K562 (cell line): ENCODE measurements around the gene KNG1. TPM values are rescaled to one million over a fixed set of nuclear protein-coding genes. Genes with fewer than 3 reads are reported as not detected.

Experiments used
- ARNT ChIP-seq, 2 experiments: fragments of 450-650 bp; IDR thresholded peaks; 2 replicates each; pipeline ENCODE4 v1.6.1; 2016; ENCODE audit warnings: mild to moderate bottlenecking in 1 of 2
- CBFA2T3 ChIP-seq: fragments of 450-650 bp; IDR thresholded peaks from 2 replicates; pipeline ENCODE4 v1.6.1; 2017
- KLF10 ChIP-seq: fragments of 250-450 bp; sonication (Bioruptor Pico); IDR thresholded peaks from 2 replicates; pipeline ENCODE4 v1.6.1; 2021; ENCODE audit warnings: matching md5 sums
- NELFE ChIP-seq: IDR thresholded peaks from 2 replicates; pipeline ENCODE4 v1.6.1; 2011; ENCODE audit warnings: mild to moderate bottlenecking; ENCODE audit not compliant: insufficient read depth, insufficient read length
- NFIC ChIP-seq: fragments of 450-650 bp; IDR thresholded peaks from 2 replicates; pipeline ENCODE4 v1.6.1; 2017; ENCODE audit warnings: mild to moderate bottlenecking, inconsistent platforms
- NR3C1 ChIP-seq: sonication (generic); formaldehyde crosslinking; IDR thresholded peaks from 2 replicates; pipeline ENCODE4 v1.8.1; 2022; ENCODE audit warnings: missing genetic modification reagents
- OTX1 ChIP-seq: fragments of 450-650 bp; formaldehyde crosslinking; IDR thresholded peaks from 2 replicates; pipeline ENCODE4 v1.4.0; 2022; ENCODE audit warnings: mild to moderate bottlenecking
- RCOR1 ChIP-seq, 2 experiments: IDR thresholded peaks; 2 replicates each; pipeline ENCODE4 v1.6.1; 2012; ENCODE audit warnings: low read depth in 2 of 2, low read length in 2 of 2, borderline replicate concordance in 1 of 2, improper control_type of control experiment in 1 of 2
- SMARCC2 ChIP-seq: fragments of 450-650 bp; IDR thresholded peaks from 2 replicates; pipeline ENCODE4 v1.6.1; 2017; ENCODE audit warnings: antibody characterized with exemption, moderate library complexity, mild to moderate bottlenecking, low read depth
- ZFP30 ChIP-seq: fragments of 250-450 bp; sonication (Bioruptor Pico); IDR thresholded peaks from 2 replicates; pipeline ENCODE4 v1.8.0; 2022; ENCODE audit warnings: moderate library complexity, mild to moderate bottlenecking, inconsistent platforms, borderline replicate concordance
- ZNF324 ChIP-seq: fragments of 250-450 bp; sonication (Bioruptor Pico); IDR thresholded peaks from 2 replicates; pipeline ENCODE4 v1.4.0; 2020; ENCODE audit warnings: mild to moderate bottlenecking
- ZNF445 ChIP-seq: fragments of 250-450 bp; sonication (Bioruptor Pico); IDR thresholded peaks from 2 replicates; pipeline ENCODE4 v1.4.0; 2020; ENCODE audit warnings: low read depth, mild to moderate bottlenecking, moderate library complexity
- ZNF583 ChIP-seq: fragments of 250-450 bp; sonication (Bioruptor Pico); IDR thresholded peaks from 2 replicates; pipeline ENCODE4 v1.4.0; 2020
- polyA plus RNA-seq, 8 experiments: library from polyadenylated mRNA; depleted of rRNA in 4 of 8; stranded (reverse) in 5 of 8; unstranded in 3 of 8; fragments of >200 nt; fragmentation: Nextera tagmentation in 2 of 8; fragmentation: Illumina TruSeq in 1 of 8; extraction: Ambion mirVana in 2 of 8; extraction: Trizol in 1 of 8; gene quantifications; 2 replicates each; pipeline versions ENCODE4 v1.2.1 to v1.2.3, GENCODE V29; 2011 to 2014; ENCODE audit warnings: inconsistent platforms in 1 of 8, missing spikeins in 1 of 8
- total RNA-seq, 7 experiments: library from RNA; depleted of rRNA in 6 of 7; stranded (reverse); fragments of >200 nt in 6 of 7; fragmentation: Illumina TruSeq in 2 of 7; extraction: Trizol in 2 of 7; gene quantifications; 2 replicates each; pipeline versions ENCODE4 v1.2.1 to v1.2.3, GENCODE V29; 2011 to 2021; ENCODE audit warnings: low replicate concordance in 1 of 7
- TF ChIP-seq, protein P1 (sequence below): fragments of 250-450 bp; sonication (Bioruptor Pico); IDR thresholded peaks from 2 replicates; pipeline ENCODE4 v1.5.0; 2021
- TF ChIP-seq, protein P2 (sequence below): sonication (generic); formaldehyde crosslinking; IDR thresholded peaks from 2 replicates; pipeline ENCODE4 v1.4.0; 2020; ENCODE audit warnings: mild to moderate bottlenecking, missing genetic modification reagents
- TF ChIP-seq, protein P3 (sequence below), 2 experiments: fragments of 450-650 bp; IDR thresholded peaks; 2 replicates each; pipeline ENCODE4 v1.6.1; 2016; ENCODE audit warnings: mild to moderate bottlenecking in 2 of 2, borderline replicate concordance in 1 of 2, low read depth in 1 of 2, moderate library complexity in 1 of 2
- TF ChIP-seq, protein P4 (sequence below), 2 experiments: fragments of 450-650 bp in 1 of 2; sonication (generic) in 1 of 2; formaldehyde crosslinking in 1 of 2; IDR thresholded peaks in 1 of 2; conservative IDR thresholded peaks in 1 of 2; 2 replicates each; pipeline versions ENCODE4 v1.6.1 to v1.8.1; 2016 to 2023; ENCODE audit warnings: mild to moderate bottlenecking in 2 of 2, moderate library complexity in 2 of 2, inconsistent platforms in 1 of 2, missing genetic modification reagents in 1 of 2

KNG1 gene
- total and polyA plus RNA-seq, 9 of the 15 experiments (the other 6 are each of a cell fraction or from before 2014, with no cell fraction given), result 0.09 TPM; not detected in 8

DNA sequence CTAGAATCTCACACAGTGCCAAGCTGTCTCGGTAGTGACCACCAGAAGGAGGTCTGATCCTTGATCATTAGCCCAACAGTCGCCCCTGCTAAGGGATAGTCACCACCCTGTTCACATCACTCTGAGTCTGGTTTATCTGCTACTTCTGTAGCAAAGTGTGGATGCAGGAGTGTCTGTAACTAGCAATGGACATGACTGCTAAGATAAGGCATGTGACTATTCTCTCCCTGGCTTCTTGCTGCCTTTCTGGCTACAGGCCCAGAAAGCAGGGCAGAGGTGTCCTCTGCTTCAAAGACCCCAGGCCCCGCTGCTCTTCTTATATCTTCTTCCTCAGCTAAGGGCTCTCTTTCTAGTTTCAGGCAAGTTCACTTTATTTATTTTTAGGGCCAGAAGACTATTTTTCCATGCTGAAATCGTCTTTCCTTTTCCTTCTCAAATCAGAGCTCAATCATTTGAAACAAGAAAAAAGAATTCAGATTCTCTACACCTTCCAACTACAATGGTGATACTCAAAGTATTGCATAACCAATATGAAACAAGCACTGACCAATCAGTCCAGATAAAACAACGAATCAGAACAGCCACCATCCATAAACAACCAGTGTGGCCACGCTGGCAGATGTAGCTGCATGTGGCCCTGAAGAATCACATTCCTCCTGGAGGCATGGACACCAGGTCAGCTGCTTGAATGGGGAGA, 8.0 kb upstream of the KNG1 start (continued):
- TF ChIP-seq, protein P1, sequence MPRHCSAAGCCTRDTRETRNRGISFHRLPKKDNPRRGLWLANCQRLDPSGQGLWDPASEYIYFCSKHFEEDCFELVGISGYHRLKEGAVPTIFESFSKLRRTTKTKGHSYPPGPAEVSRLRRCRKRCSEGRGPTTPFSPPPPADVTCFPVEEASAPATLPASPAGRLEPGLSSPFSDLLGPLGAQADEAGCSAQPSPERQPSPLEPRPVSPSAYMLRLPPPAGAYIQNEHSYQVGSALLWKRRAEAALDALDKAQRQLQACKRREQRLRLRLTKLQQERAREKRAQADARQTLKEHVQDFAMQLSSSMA (CRISPR knock-in tag), result no peak
- no peak for TF ChIP-seq KLF10 (CRISPR knock-in tag)
- TF ChIP-seq ZFP30 (CRISPR knock-in tag), result no peak
- TF ChIP-seq ZNF583 (CRISPR knock-in tag), result no peak
- no peak for TF ChIP-seq ZNF324 (CRISPR knock-in tag)
- peak; percentile 62 for TF ChIP-seq NFIC
- no peak for TF ChIP-seq SMARCC2
- TF ChIP-seq RCOR1 (IDR thresholded peaks at IDR 0.05; ENCODE audit: borderline replicate concordance in 1 of 2, low read depth in 2 of 2, low read length in 2 of 2), result peak in 1 of 2 experiments; percentile 76; a peak in 1 of 4 replicates
- TF ChIP-seq OTX1 (CRISPR knock-in tag), result no peak
- TF ChIP-seq NELFE, result no peak
- no peak for TF ChIP-seq NR3C1
- peak; percentile 63 for TF ChIP-seq CBFA2T3
- TF ChIP-seq, protein P2, sequence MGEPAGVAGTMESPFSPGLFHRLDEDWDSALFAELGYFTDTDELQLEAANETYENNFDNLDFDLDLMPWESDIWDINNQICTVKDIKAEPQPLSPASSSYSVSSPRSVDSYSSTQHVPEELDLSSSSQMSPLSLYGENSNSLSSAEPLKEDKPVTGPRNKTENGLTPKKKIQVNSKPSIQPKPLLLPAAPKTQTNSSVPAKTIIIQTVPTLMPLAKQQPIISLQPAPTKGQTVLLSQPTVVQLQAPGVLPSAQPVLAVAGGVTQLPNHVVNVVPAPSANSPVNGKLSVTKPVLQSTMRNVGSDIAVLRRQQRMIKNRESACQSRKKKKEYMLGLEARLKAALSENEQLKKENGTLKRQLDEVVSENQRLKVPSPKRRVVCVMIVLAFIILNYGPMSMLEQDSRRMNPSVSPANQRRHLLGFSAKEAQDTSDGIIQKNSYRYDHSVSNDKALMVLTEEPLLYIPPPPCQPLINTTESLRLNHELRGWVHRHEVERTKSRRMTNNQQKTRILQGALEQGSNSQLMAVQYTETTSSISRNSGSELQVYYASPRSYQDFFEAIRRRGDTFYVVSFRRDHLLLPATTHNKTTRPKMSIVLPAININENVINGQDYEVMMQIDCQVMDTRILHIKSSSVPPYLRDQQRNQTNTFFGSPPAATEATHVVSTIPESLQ, result no peak
- TF ChIP-seq, protein P3, sequence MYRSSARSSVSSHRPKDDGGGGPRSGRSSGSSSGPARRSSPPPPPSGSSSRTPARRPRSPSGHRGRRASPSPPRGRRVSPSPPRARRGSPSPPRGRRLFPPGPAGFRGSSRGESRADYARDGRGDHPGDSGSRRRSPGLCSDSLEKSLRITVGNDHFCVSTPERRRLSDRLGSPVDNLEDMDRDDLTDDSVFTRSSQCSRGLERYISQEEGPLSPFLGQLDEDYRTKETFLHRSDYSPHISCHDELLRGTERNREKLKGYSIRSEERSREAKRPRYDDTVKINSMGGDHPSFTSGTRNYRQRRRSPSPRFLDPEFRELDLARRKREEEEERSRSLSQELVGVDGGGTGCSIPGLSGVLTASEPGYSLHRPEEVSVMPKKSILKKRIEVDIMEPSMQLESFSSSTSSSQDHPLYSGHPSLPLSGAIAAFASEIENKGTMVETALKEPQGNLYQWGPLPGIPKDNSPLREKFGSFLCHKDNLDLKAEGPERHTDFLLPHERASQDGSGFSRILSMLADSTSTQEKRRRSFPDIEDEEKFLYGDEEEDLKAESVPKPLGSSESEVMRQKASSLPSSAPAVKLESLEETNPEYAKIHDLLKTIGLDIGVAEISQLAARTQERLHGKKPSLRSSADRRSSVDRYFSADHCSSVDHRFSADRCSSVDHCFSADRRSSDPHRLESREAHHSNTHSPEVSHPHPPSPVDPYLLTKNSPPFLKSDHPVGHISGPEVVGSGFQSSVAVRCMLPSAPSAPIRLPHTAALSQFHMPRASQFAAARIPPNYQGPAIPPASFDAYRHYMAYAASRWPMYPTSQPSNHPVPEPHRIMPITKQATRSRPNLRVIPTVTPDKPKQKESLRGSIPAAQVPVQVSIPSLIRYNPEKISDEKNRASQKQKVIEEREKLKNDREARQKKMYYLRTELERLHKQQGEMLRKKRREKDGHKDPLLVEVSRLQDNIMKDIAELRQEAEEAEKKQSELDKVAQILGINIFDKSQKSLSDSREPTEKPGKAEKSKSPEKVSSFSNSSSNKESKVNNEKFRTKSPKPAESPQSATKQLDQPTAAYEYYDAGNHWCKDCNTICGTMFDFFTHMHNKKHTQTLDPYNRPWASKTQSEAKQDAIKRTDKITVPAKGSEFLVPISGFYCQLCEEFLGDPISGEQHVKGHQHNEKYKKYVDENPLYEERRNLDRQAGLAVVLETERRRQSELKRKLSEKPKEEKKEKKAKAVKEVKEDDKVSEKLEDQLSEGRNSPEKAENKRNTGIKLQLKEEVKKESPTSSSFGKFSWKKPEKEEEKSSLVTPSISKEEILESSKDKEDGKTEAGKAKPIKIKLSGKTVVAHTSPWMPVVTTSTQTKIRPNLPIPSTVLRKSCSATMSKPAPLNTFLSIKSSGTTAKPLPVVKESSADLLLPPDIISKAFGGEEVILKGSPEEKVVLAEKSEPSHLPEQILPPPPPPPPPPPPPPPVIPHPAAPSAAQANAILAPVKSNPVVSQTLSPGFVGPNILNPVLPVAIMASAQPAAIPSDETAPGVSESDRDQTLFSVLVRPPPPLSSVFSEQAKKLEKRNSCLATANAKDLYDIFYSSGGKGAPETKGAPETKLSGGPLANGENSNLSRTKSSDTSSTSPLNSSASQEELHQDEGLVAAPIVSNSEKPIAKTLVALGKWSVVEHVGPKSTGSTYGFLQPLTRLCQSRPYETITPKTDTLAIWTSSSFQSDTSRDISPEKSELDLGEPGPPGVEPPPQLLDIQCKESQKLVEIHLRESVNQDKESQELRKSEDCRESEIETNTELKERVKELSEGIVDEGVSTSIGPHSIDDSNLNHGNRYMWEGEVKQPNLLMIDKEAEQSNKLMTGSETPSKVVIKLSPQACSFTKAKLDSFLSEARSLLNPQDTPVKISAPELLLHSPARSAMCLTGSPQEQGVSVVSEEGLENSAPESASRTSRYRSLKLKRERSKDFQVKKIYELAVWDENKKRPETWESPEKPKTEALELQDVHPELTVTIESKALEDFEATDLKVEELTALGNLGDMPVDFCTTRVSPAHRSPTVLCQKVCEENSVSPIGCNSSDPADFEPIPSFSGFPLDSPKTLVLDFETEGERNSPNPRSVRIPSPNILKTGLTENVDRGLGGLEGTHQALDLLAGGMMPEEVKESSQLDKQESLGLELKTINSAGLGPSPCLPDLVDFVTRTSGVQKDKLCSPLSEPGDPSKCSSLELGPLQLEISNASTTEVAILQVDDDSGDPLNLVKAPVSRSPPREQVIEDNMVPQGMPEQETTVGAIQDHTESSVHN (IDR thresholded peaks at IDR 0.05; ENCODE audit: borderline replicate concordance in 1 of 2, low read depth in 1 of 2), result no peak
- TF ChIP-seq ZNF445 (CRISPR knock-in tag), result no peak
- no peak for TF ChIP-seq ARNT (IDR thresholded peaks at IDR 0.05)
- TF ChIP-seq, protein P4, sequence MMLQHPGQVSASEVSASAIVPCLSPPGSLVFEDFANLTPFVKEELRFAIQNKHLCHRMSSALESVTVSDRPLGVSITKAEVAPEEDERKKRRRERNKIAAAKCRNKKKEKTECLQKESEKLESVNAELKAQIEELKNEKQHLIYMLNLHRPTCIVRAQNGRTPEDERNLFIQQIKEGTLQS (IDR thresholded peaks at IDR 0.05), result no peak
- TF ChIP-seq, protein P4 (CRISPR knock-in tag; conservative IDR thresholded peaks at IDR 0.05), result no peak
